Gastroesophageal sphincter (tissue), 3 donors: Measurements from ENCODE around the gene IL11RA.

Experiments
- CTCF ChIP-seq, 4 experiments: fragments of 200-600 bp in 2 of 4; fragments of 450-650 bp in 2 of 4; sonication (generic) in 1 of 4; IDR thresholded peaks; one replicate each; pipeline ENCODE4 v1.5.1; 2017 to 2019; ENCODE audit warnings: antibody characterized with exemption in 4 of 4, mild to moderate bottlenecking in 2 of 4, moderate library complexity in 2 of 4
- EP300 ChIP-seq: sonication (generic); formaldehyde crosslinking; IDR thresholded peaks from one replicate; pipeline ENCODE4 v1.6.1; 2017; ENCODE audit warnings: antibody characterized with exemption, mild to moderate bottlenecking
- POLR2A ChIP-seq, 2 donors: fragments of 450-650 bp; IDR thresholded peaks; one replicate each; pipeline ENCODE4 v1.6.1; 2017; ENCODE audit warnings: antibody characterized with exemption in 2 of 2, mild to moderate bottlenecking in 2 of 2, moderate library complexity in 1 of 2

- TF ChIP-seq CTCF (IDR thresholded peaks at IDR 0.05) (no peak), EP300 (no peak), POLR2A (IDR thresholded peaks at IDR 0.05) (no peak)
These were observed 2.5 kb downstream of the IL11RA start for GRCh38 chr9:34654323-34655051.
